GM12878 (cell line): Measurements from ENCODE around the gene PIEZO2. TPM values are rescaled to one million over a fixed set of nuclear protein-coding genes. Genes with fewer than 3 reads are reported as not detected.
"Not testable (repeated sequence)": the region's sequence is repeated elsewhere in the genome, so short reads cannot be mapped to it uniquely, and the experiment has no call there.

Experiments used
- ATAC-seq: fragments of 200-7000 bp; cut with Tn5 transposase; 3 replicates; pipeline ENCODE4 v1.9.1; 2020; ENCODE audit warnings: mild to moderate bottlenecking, moderate library complexity
- BruUV-seq: library from RNA; stranded (reverse); fragments of 400-500 nt; replicated peaks from 2 replicates; lab custom pipeline; 2021; lab: Mats Ljungman, UMichigan
- CTCF ChIA-PET: fragments of 300-600 bp; sonication (Branson Sonifier 250); formaldehyde crosslinking; extraction: SDS; loops from one replicate; lab custom pipeline; 2021; ENCODE audit warnings: inconsistent platforms; lab: Yijun Ruan, JAX
- POLR2A ChIA-PET: fragments of 350-600 bp; formaldehyde crosslinking; extraction: SDS; loops from one replicate; lab custom pipeline; 2021; ENCODE audit warnings: inconsistent platforms; lab: Charles Lee
- RAD21 ChIA-PET: fragments of 300-600 bp; sonication (Branson Sonifier 250); formaldehyde crosslinking; loops from one replicate; lab custom pipeline; 2023; ENCODE audit warnings: antibody characterized with exemption; ENCODE audit not compliant: unreplicated experiment; lab: Charles Lee
- SMC1A ChIA-PET: fragments of 300-600 bp; sonication (Branson Sonifier 250); formaldehyde crosslinking; loops from one replicate; lab custom pipeline; 2023; ENCODE audit not compliant: unreplicated experiment, uncharacterized antibody; lab: Charles Lee
- DNase-seq: peaks from one replicate; pipeline ENCODE4 v3.0.0-alpha.2; 2011; ENCODE audit warnings: low read depth, low spot score
- FAIRE-seq: peaks from 3 replicates; lab custom pipeline; 2011; peaks lifted over from hg19 to GRCh38; lab: Jason Lieb, UNC
- H2AFZ ChIP-seq: 2 replicates; pipeline ENCODE4 v1.6.0; 2011; ENCODE audit warnings: low read depth, low read length, control low read depth; ENCODE audit not compliant: control insufficient read depth
- H3K27ac ChIP-seq: 2 replicates; pipeline ENCODE4 v1.5.1; 2011; ENCODE audit warnings: control low read depth; ENCODE audit not compliant: control insufficient read depth, insufficient read depth
- H3K27me3 ChIP-seq, 2 experiments: replicated peaks in 1 of 2; 2 replicates each; pipeline versions ENCODE4 v1.6.0 to v1.6.1; 2011; ENCODE audit warnings: low read length in 1 of 2; ENCODE audit not compliant: control insufficient read depth in 2 of 2, insufficient read depth in 2 of 2
- H3K36me3 ChIP-seq, 2 experiments: 2 replicates each; pipeline ENCODE4 v1.5.1; 2011; ENCODE audit warnings: low read length in 1 of 2; ENCODE audit not compliant: control insufficient read depth in 2 of 2, insufficient read depth in 2 of 2
- H3K4me1 ChIP-seq: 2 replicates; pipeline ENCODE4 v1.6.1; 2011; ENCODE audit warnings: mild to moderate bottlenecking, low read length, moderate library complexity, mixed read lengths; ENCODE audit not compliant: control insufficient read depth, insufficient read depth
- H3K4me2 ChIP-seq: 2 replicates; pipeline ENCODE4 v1.6.0; 2011; ENCODE audit warnings: control low read depth; ENCODE audit not compliant: control insufficient read depth, insufficient read depth
- H3K4me3 ChIP-seq: fragments of 200-600 bp; sonication (generic); 2 replicates; pipeline ENCODE4 v1.5.1; 2016
- H3K79me2 ChIP-seq: 2 replicates; pipeline ENCODE4 v1.6.0; 2011; ENCODE audit warnings: low read length; ENCODE audit not compliant: control insufficient read depth, insufficient read depth
- H3K9ac ChIP-seq: 2 replicates; pipeline ENCODE4 v1.8.0; 2011; ENCODE audit warnings: low read length, control low read depth, mixed read lengths; ENCODE audit not compliant: control insufficient read depth, insufficient read depth
- H3K9me3 ChIP-seq: replicated peaks from 3 replicates; pipeline ENCODE4 v1.5.1; 2011; ENCODE audit warnings: mild to moderate bottlenecking, low read length; ENCODE audit not compliant: control insufficient read depth, insufficient read depth
- H4K20me1 ChIP-seq: 2 replicates; pipeline ENCODE4 v1.6.0; 2011; ENCODE audit not compliant: control insufficient read depth, insufficient read depth
- WGBS: methylation state at CpG from one replicate; pipeline ENCODE4 v1.1.6; 2016; ENCODE audit warnings: low lambda C conversion rate; ENCODE audit not compliant: insufficient replicate concordance, insufficient coverage; ENCODE audit errors: missing lambda C conversion rate; 5-methylcytosine and 5-hydroxymethylcytosine counted together
- in situ Hi-C: fragments of 300-500 bp; cut with MboI; formaldehyde crosslinking; loops from 9 replicates; pipeline ENCODE4 v1.14.3; 2018; ENCODE audit warnings: mixed read lengths
- intact Hi-C: fragments of 100-400 bp; cut with micrococcal nuclease; formaldehyde crosslinking; loops from one replicate; pipeline ENCODE4 v1.14.2; 2022; ENCODE audit not compliant: unreplicated experiment
- polyA plus RNA-seq, 11 experiments: library from polyadenylated mRNA; depleted of rRNA in 4 of 11; unstranded in 6 of 11; stranded (reverse) in 5 of 11; fragments of >200 nt; fragmentation: Nextera tagmentation in 4 of 11; fragmentation: Illumina TruSeq in 1 of 11; extraction: Ambion mirVana in 4 of 11; extraction: Trizol in 1 of 11; gene quantifications; 1 replicate in 1 of 11; 2 replicates in 10 of 11; pipeline versions ENCODE4 v1.2.1 to v1.2.3, GENCODE V29; 2011 to 2016; ENCODE audit warnings: inconsistent platforms in 2 of 11, missing spikeins in 2 of 11, low read depth in 1 of 11
- total RNA-seq, 4 experiments: library from RNA; depleted of rRNA in 3 of 4; stranded (reverse); fragments of >200 nt in 3 of 4; fragmentation: Illumina TruSeq in 1 of 4; extraction: Trizol in 1 of 4; gene quantifications; 2 replicates each; pipeline versions ENCODE4 v1.2.1 to v1.2.3, GENCODE V29; 2013 to 2021

PIEZO2 gene
- total and polyA plus RNA-seq, 10 of the 15 experiments (the other 5 are each of a cell fraction or from before 2014, with no cell fraction given): 6.7 to 42.3 (median 27.4) TPM

GRCh38 chr18:10922712-10923111 lies 226.7 kb downstream of the PIEZO2 start:
- ATAC-seq, DNase-seq: not testable (repeated sequence)

GRCh38 chr18:10920309-10920708 lies 229.1 kb downstream of the PIEZO2 start:
- 72% methylated on average over 6 of the region's 6 CpGs for WGBS
- SMC1A ChIA-PET, POLR2A ChIA-PET: not testable (repeated sequence)

More at GRCh38 chr18:10922712-10923111, 226.7 kb downstream of the PIEZO2 start:
- BruUV-seq, H3K27me3 ChIP-seq, H4K20me1 ChIP-seq, intact Hi-C loops, FAIRE-seq, H3K4me2 ChIP-seq, H3K4me3 ChIP-seq, in situ Hi-C loops, H3K9ac ChIP-seq, H2AFZ ChIP-seq, H3K79me2 ChIP-seq, H3K9me3 ChIP-seq, H3K36me3 ChIP-seq, H3K27ac ChIP-seq: not testable (repeated sequence)
- 100% methylated on average over 1 of the region's 1 CpG for WGBS
- H3K4me1 ChIP-seq: peaks cover 18% of the 10 kb centered on the region
- CTCF ChIA-PET: interaction anchor here (1.1 kb wide), 1 partner anchor 83 kb away, joined by 4 read pairs; no protein-coding TSS in a partner anchor
- POLR2A ChIA-PET: interaction anchor here (1.3 kb wide), 1 partner anchor 47 kb away, joined by 4 read pairs; no protein-coding TSS in a partner anchor
- SMC1A ChIA-PET: interaction anchor here (0.7 to 1.7 kb wide), 4 partner anchors 14 to 113 kb away, joined by 3 to 5 read pairs (median 4); no protein-coding TSS in a partner anchor
- RAD21 ChIA-PET: interaction anchor here (1.1 kb wide), 1 partner anchor 72 kb away, joined by 3 read pairs; no protein-coding TSS in a partner anchor

More at GRCh38 chr18:10920309-10920708, 229.1 kb downstream of the PIEZO2 start:
- H3K4me1 ChIP-seq, H2AFZ ChIP-seq, DNase-seq, intact Hi-C loops, FAIRE-seq, H3K79me2 ChIP-seq, H3K27me3 ChIP-seq, H3K4me2 ChIP-seq, H3K27ac ChIP-seq, BruUV-seq, ATAC-seq, H3K36me3 ChIP-seq, H3K4me3 ChIP-seq, in situ Hi-C loops, RAD21 ChIA-PET, CTCF ChIA-PET, H3K9ac ChIP-seq, H4K20me1 ChIP-seq: not testable (repeated sequence)
- peaks cover 10% of the 10 kb centered on the region; the same call in 2 of the 3 replicates for H3K9me3 ChIP-seq
